ENCODE results near the gene FSIP1. TPM values are rescaled to one million over a fixed set of nuclear protein-coding genes. Genes with fewer than 3 reads are reported as not detected.
A peak's percentile ranks its signal among the peaks of the same experiment; 100 is the strongest.

Gene FSIP1
- total RNA-seq, 1 experiment from 2014 or later = 0.87 TPM

GRCh38 chr15:39799552-39800011 is 16.9 kb upstream of the FSIP1 start:
- H3K27ac ChIP-seq = no peak overlapping the region
- no peak for DNase-seq
- no peaks in the 10 kb centered on the region for H3K36me3 ChIP-seq
- H3K9me3 ChIP-seq (replicated peaks) = no peaks in the 10 kb centered on the region
- no peaks in the 10 kb centered on the region for H3K27me3 ChIP-seq
- H3K4me1 ChIP-seq = no peaks in the 10 kb centered on the region
- no peak overlapping the region for H3K4me3 ChIP-seq

GRCh38 chr15:39798382-39798781 is 15.7 kb upstream of the FSIP1 start:
- H3K27me3 ChIP-seq = no peaks in the 10 kb centered on the region
- DNase-seq = no peak
- no peak overlapping the region for H3K27ac ChIP-seq
- H3K4me1 ChIP-seq = no peaks in the 10 kb centered on the region
- no peaks in the 10 kb centered on the region for H3K36me3 ChIP-seq
- H3K4me3 ChIP-seq = no peak overlapping the region
- no peaks in the 10 kb centered on the region for H3K9me3 ChIP-seq (replicated peaks)

GRCh38 chr15:39797407-39797806 is 14.8 kb upstream of the FSIP1 start:
- Histone ChIP-seq H3K36me3 (no peaks in the 10 kb centered on the region), H3K4me3 (no peak overlapping the region), H3K4me1 (no peaks in the 10 kb centered on the region), H3K27me3 (no peaks in the 10 kb centered on the region), H3K9me3 (replicated peaks) (no peaks in the 10 kb centered on the region), H3K27ac (no peak overlapping the region)
- DNase-seq = no peak

- no peaks in the 10 kb centered on the region for H3K27me3 ChIP-seq
These were observed 14.0 kb upstream of the FSIP1 start for GRCh38 chr15:39796601-39797000.

GRCh38 chr15:39795486-39795885 is 12.8 kb upstream of the FSIP1 start:
- no peaks in the 10 kb centered on the region for H3K4me1 ChIP-seq

More at GRCh38 chr15:39796601-39797000, 14.0 kb upstream of the FSIP1 start:
- no peaks in the 10 kb centered on the region for H3K4me1 ChIP-seq
- no peak overlapping the region for H3K27ac ChIP-seq
- DNase-seq = no peak
- H3K9me3 ChIP-seq (replicated peaks) = no peaks in the 10 kb centered on the region
- no peak overlapping the region for H3K4me3 ChIP-seq
- H3K36me3 ChIP-seq = no peaks in the 10 kb centered on the region

GRCh38 chr15:39794954-39795353 is 12.3 kb upstream of the FSIP1 start:
- no peak for DNase-seq

More at GRCh38 chr15:39795486-39795885, 12.8 kb upstream of the FSIP1 start:
- Histone ChIP-seq H3K9me3 (replicated peaks) (no peaks in the 10 kb centered on the region), H3K27ac (no peak overlapping the region), H3K4me3 (no peak overlapping the region), H3K36me3 (no peaks in the 10 kb centered on the region), H3K27me3 (no peaks in the 10 kb centered on the region)
- no peak for DNase-seq

GRCh38 chr15:39793923-39794322 is 11.3 kb upstream of the FSIP1 start:
- no peak for DNase-seq
- Histone ChIP-seq H3K4me1 (no peaks in the 10 kb centered on the region), H3K27me3 (no peaks in the 10 kb centered on the region), H3K36me3 (no peaks in the 10 kb centered on the region), H3K9me3 (replicated peaks) (no peaks in the 10 kb centered on the region), H3K27ac (no peak overlapping the region), H3K4me3 (no peak overlapping the region)

More at GRCh38 chr15:39794954-39795353, 12.3 kb upstream of the FSIP1 start:
- H3K4me3 ChIP-seq = no peak overlapping the region
- no peaks in the 10 kb centered on the region for H3K4me1 ChIP-seq
- no peaks in the 10 kb centered on the region for H3K27me3 ChIP-seq
- H3K27ac ChIP-seq = no peak overlapping the region
- no peaks in the 10 kb centered on the region for H3K9me3 ChIP-seq (replicated peaks)
- no peaks in the 10 kb centered on the region for H3K36me3 ChIP-seq

- Histone ChIP-seq H3K4me3 (no peak overlapping the region), H3K4me1 (peaks cover 4% of the 10 kb centered on the region), H3K9me3 (replicated peaks) (no peaks in the 10 kb centered on the region), H3K36me3 (no peaks in the 10 kb centered on the region), H3K27me3 (no peaks in the 10 kb centered on the region), H3K27ac (no peak overlapping the region)
- DNase-seq = no peak
These were observed 10.2 kb upstream of the FSIP1 start for GRCh38 chr15:39792844-39793335.

- Histone ChIP-seq H3K27ac (no peak overlapping the region), H3K9me3 (replicated peaks) (no peaks in the 10 kb centered on the region), H3K36me3 (no peaks in the 10 kb centered on the region), H3K4me1 (peaks cover 10% of the 10 kb centered on the region), H3K27me3 (no peaks in the 10 kb centered on the region), H3K4me3 (no peak overlapping the region)
- no peak for DNase-seq
These were observed 9.6 kb upstream of the FSIP1 start for GRCh38 chr15:39792025-39792843.

GRCh38 chr15:39789736-39790135 is 7.1 kb upstream of the FSIP1 start:
- DNase-seq = no peak
- no peak overlapping the region for H3K27ac ChIP-seq

GRCh38 chr15:39788800-39789565 is 6.3 kb upstream of the FSIP1 start:
- Histone ChIP-seq H3K27ac (no peak overlapping the region), H3K36me3 (no peaks in the 10 kb centered on the region), H3K9me3 (replicated peaks) (no peaks in the 10 kb centered on the region), H3K4me3 (no peak overlapping the region), H3K27me3 (no peaks in the 10 kb centered on the region), H3K4me1 (peaks cover 19% of the 10 kb centered on the region)
- DNase-seq = no peak

More at GRCh38 chr15:39789736-39790135, 7.1 kb upstream of the FSIP1 start:
- H3K36me3 ChIP-seq = no peaks in the 10 kb centered on the region
- peaks cover 17% of the 10 kb centered on the region for H3K4me1 ChIP-seq
- no peak overlapping the region for H3K4me3 ChIP-seq
- H3K27me3 ChIP-seq = no peaks in the 10 kb centered on the region
- H3K9me3 ChIP-seq (replicated peaks) = no peaks in the 10 kb centered on the region

- DNase-seq = no peak
- peaks cover 25% of the 10 kb centered on the region for H3K4me1 ChIP-seq
- H3K27ac ChIP-seq = no peak overlapping the region
- no peaks in the 10 kb centered on the region for H3K27me3 ChIP-seq
- H3K4me3 ChIP-seq = no peak overlapping the region
- no peaks in the 10 kb centered on the region for H3K9me3 ChIP-seq (replicated peaks)
- H3K36me3 ChIP-seq = no peaks in the 10 kb centered on the region
These were observed 5.5 kb upstream of the FSIP1 start for GRCh38 chr15:39788108-39788507.

- Histone ChIP-seq H3K27ac (no peak overlapping the region), H3K36me3 (no peaks in the 10 kb centered on the region), H3K4me3 (no peak overlapping the region), H3K27me3 (no peaks in the 10 kb centered on the region), H3K4me1 (peaks cover 25% of the 10 kb centered on the region), H3K9me3 (replicated peaks) (no peaks in the 10 kb centered on the region)
- peak; percentile 66 to 72 for DNase-seq
These were observed 4.8 kb upstream of the FSIP1 start for GRCh38 chr15:39787479-39787878.

GRCh38 chr15:39786447-39787056 is 3.9 kb upstream of the FSIP1 start:
- Histone ChIP-seq H3K36me3 (no peaks in the 10 kb centered on the region), H3K4me3 (no peak overlapping the region), H3K27me3 (no peaks in the 10 kb centered on the region), H3K9me3 (replicated peaks) (no peaks in the 10 kb centered on the region), H3K4me1 (peaks cover 25% of the 10 kb centered on the region), H3K27ac (no peak overlapping the region)
- peak; percentile 16 to 77 for DNase-seq

- Histone ChIP-seq H3K27ac (no peak overlapping the region), H3K36me3 (no peaks in the 10 kb centered on the region), H3K4me3 (no peak overlapping the region), H3K27me3 (no peaks in the 10 kb centered on the region), H3K9me3 (replicated peaks) (no peaks in the 10 kb centered on the region), H3K4me1 (peaks cover 25% of the 10 kb centered on the region)
- no peak for DNase-seq
These were observed 3.2 kb upstream of the FSIP1 start for GRCh38 chr15:39785841-39786240.
